GM12878 (cell line): ENCODE data around the gene ASTL. TPM values are rescaled to one million over a fixed set of nuclear protein-coding genes. Genes with fewer than 3 reads are reported as not detected.

Source experiments
- ATAC-seq: fragments of 200-7000 bp; cut with Tn5 transposase; 3 replicates; pipeline ENCODE4 v1.9.1; 2020; ENCODE audit warnings: mild to moderate bottlenecking, moderate library complexity
- BruUV-seq: library from RNA; stranded (reverse); fragments of 400-500 nt; replicated peaks from 2 replicates; lab custom pipeline; 2021; lab: Mats Ljungman, UMichigan
- CTCF ChIA-PET: fragments of 300-600 bp; sonication (Branson Sonifier 250); formaldehyde crosslinking; extraction: SDS; loops from one replicate; lab custom pipeline; 2021; ENCODE audit warnings: inconsistent platforms; lab: Yijun Ruan, JAX
- POLR2A ChIA-PET: fragments of 350-600 bp; formaldehyde crosslinking; extraction: SDS; loops from one replicate; lab custom pipeline; 2021; ENCODE audit warnings: inconsistent platforms; lab: Charles Lee
- RAD21 ChIA-PET: fragments of 300-600 bp; sonication (Branson Sonifier 250); formaldehyde crosslinking; loops from one replicate; lab custom pipeline; 2023; ENCODE audit warnings: antibody characterized with exemption; ENCODE audit not compliant: unreplicated experiment; lab: Charles Lee
- SMC1A ChIA-PET: fragments of 300-600 bp; sonication (Branson Sonifier 250); formaldehyde crosslinking; loops from one replicate; lab custom pipeline; 2023; ENCODE audit not compliant: unreplicated experiment, uncharacterized antibody; lab: Charles Lee
- DNase-seq: peaks from one replicate; pipeline ENCODE4 v3.0.0-alpha.2; 2011; ENCODE audit warnings: low read depth, low spot score
- FAIRE-seq: peaks from 3 replicates; lab custom pipeline; 2011; peaks lifted over from hg19 to GRCh38; lab: Jason Lieb, UNC
- H2AFZ ChIP-seq: 2 replicates; pipeline ENCODE4 v1.6.0; 2011; ENCODE audit warnings: low read depth, low read length, control low read depth; ENCODE audit not compliant: control insufficient read depth
- H3K27ac ChIP-seq: 2 replicates; pipeline ENCODE4 v1.5.1; 2011; ENCODE audit warnings: control low read depth; ENCODE audit not compliant: control insufficient read depth, insufficient read depth
- H3K27me3 ChIP-seq, 2 experiments: replicated peaks in 1 of 2; 2 replicates each; pipeline versions ENCODE4 v1.6.0 to v1.6.1; 2011; ENCODE audit warnings: low read length in 1 of 2; ENCODE audit not compliant: control insufficient read depth in 2 of 2, insufficient read depth in 2 of 2
- H3K36me3 ChIP-seq, 2 experiments: 2 replicates each; pipeline ENCODE4 v1.5.1; 2011; ENCODE audit warnings: low read length in 1 of 2; ENCODE audit not compliant: control insufficient read depth in 2 of 2, insufficient read depth in 2 of 2
- H3K4me1 ChIP-seq: 2 replicates; pipeline ENCODE4 v1.6.1; 2011; ENCODE audit warnings: mild to moderate bottlenecking, low read length, moderate library complexity, mixed read lengths; ENCODE audit not compliant: control insufficient read depth, insufficient read depth
- H3K4me2 ChIP-seq: 2 replicates; pipeline ENCODE4 v1.6.0; 2011; ENCODE audit warnings: control low read depth; ENCODE audit not compliant: control insufficient read depth, insufficient read depth
- H3K4me3 ChIP-seq: fragments of 200-600 bp; sonication (generic); 2 replicates; pipeline ENCODE4 v1.5.1; 2016
- H3K79me2 ChIP-seq: 2 replicates; pipeline ENCODE4 v1.6.0; 2011; ENCODE audit warnings: low read length; ENCODE audit not compliant: control insufficient read depth, insufficient read depth
- H3K9ac ChIP-seq: 2 replicates; pipeline ENCODE4 v1.8.0; 2011; ENCODE audit warnings: low read length, control low read depth, mixed read lengths; ENCODE audit not compliant: control insufficient read depth, insufficient read depth
- H3K9me3 ChIP-seq: replicated peaks from 3 replicates; pipeline ENCODE4 v1.5.1; 2011; ENCODE audit warnings: mild to moderate bottlenecking, low read length; ENCODE audit not compliant: control insufficient read depth, insufficient read depth
- H4K20me1 ChIP-seq: 2 replicates; pipeline ENCODE4 v1.6.0; 2011; ENCODE audit not compliant: control insufficient read depth, insufficient read depth
- ATF7 ChIP-seq: fragments of 450-650 bp; IDR thresholded peaks from 2 replicates; pipeline ENCODE4 v1.6.1; 2016; ENCODE audit warnings: low read depth, mild to moderate bottlenecking
- BHLHE40 ChIP-seq, 2 experiments: fragments of 450-650 bp in 1 of 2; IDR thresholded peaks; 2 replicates each; pipeline ENCODE4 v1.6.1; 2011 to 2017; ENCODE audit warnings: low read depth in 2 of 2, borderline replicate concordance in 1 of 2, improper control_type of control experiment in 1 of 2, low read length in 1 of 2, mild to moderate bottlenecking in 1 of 2
- HDGF ChIP-seq: fragments of 450-650 bp; IDR thresholded peaks from 2 replicates; pipeline ENCODE4 v1.6.1; 2016; ENCODE audit warnings: antibody characterized with exemption
- MEF2A ChIP-seq: IDR thresholded peaks from 2 replicates; pipeline ENCODE4 v1.6.1; 2011; ENCODE audit warnings: low read depth, mild to moderate bottlenecking, low read length, moderate library complexity; ENCODE audit not compliant: insufficient read depth
- POU2F2 ChIP-seq: IDR thresholded peaks from 3 replicates; pipeline ENCODE4 v1.6.1; 2011; ENCODE audit warnings: low read depth, mild to moderate bottlenecking, low read length, borderline replicate concordance
- SMARCA5 ChIP-seq: fragments of 450-650 bp; IDR thresholded peaks from 2 replicates; pipeline ENCODE4 v1.6.1; 2017; ENCODE audit warnings: mild to moderate bottlenecking
- STAT3 ChIP-seq: IDR thresholded peaks from 2 replicates; pipeline ENCODE4 v1.6.1; 2011; ENCODE audit warnings: low read depth, low read length, improper control_type of control experiment
- TCF3 ChIP-seq: IDR thresholded peaks from 2 replicates; pipeline ENCODE4 v1.6.1; 2012; ENCODE audit warnings: low read depth, mild to moderate bottlenecking, low read length, borderline replicate concordance; ENCODE audit not compliant: insufficient read depth
- USF1 ChIP-seq: IDR thresholded peaks from 2 replicates; pipeline ENCODE4 v1.6.1; 2011; ENCODE audit warnings: borderline replicate concordance, low read depth, mild to moderate bottlenecking, moderate library complexity, mixed read lengths, low read length; ENCODE audit not compliant: insufficient read depth; ENCODE audit errors: extremely low read length
- WGBS: methylation state at CpG from one replicate; pipeline ENCODE4 v1.1.6; 2016; ENCODE audit warnings: low lambda C conversion rate; ENCODE audit not compliant: insufficient replicate concordance, insufficient coverage; ENCODE audit errors: missing lambda C conversion rate; 5-methylcytosine and 5-hydroxymethylcytosine counted together
- in situ Hi-C: fragments of 300-500 bp; cut with MboI; formaldehyde crosslinking; loops from 9 replicates; pipeline ENCODE4 v1.14.3; 2018; ENCODE audit warnings: mixed read lengths
- intact Hi-C: fragments of 100-400 bp; cut with micrococcal nuclease; formaldehyde crosslinking; loops from one replicate; pipeline ENCODE4 v1.14.2; 2022; ENCODE audit not compliant: unreplicated experiment
- polyA plus RNA-seq, 11 experiments: library from polyadenylated mRNA; depleted of rRNA in 4 of 11; unstranded in 6 of 11; stranded (reverse) in 5 of 11; fragments of >200 nt; fragmentation: Nextera tagmentation in 4 of 11; fragmentation: Illumina TruSeq in 1 of 11; extraction: Ambion mirVana in 4 of 11; extraction: Trizol in 1 of 11; gene quantifications; 1 replicate in 1 of 11; 2 replicates in 10 of 11; pipeline versions ENCODE4 v1.2.1 to v1.2.3, GENCODE V29; 2011 to 2016; ENCODE audit warnings: inconsistent platforms in 2 of 11, missing spikeins in 2 of 11, low read depth in 1 of 11
- total RNA-seq, 4 experiments: library from RNA; depleted of rRNA in 3 of 4; stranded (reverse); fragments of >200 nt in 3 of 4; fragmentation: Illumina TruSeq in 1 of 4; extraction: Trizol in 1 of 4; gene quantifications; 2 replicates each; pipeline versions ENCODE4 v1.2.1 to v1.2.3, GENCODE V29; 2013 to 2021

The ASTL gene
- total and polyA plus RNA-seq, 10 of the 15 experiments (the other 5 are each of a cell fraction or from before 2014, with no cell fraction given) = 0.18 to 1.0 (median 0.38) TPM; not detected in 4

- CTCF ChIA-PET = no interaction called here
- Histone ChIP-seq H3K4me1 (no peaks in the 10 kb centered on the region), H3K27ac (no peak overlapping the region), H2AFZ (no peak overlapping the region), H3K9me3 (no peaks in the 10 kb centered on the region), H3K79me2 (no peaks in the 10 kb centered on the region), H3K4me2 (no peak overlapping the region), H3K27me3 (no peaks in the 10 kb centered on the region; a peak in 1 of 4 replicates), H3K9ac (no peak overlapping the region), H3K36me3 (no peaks in the 10 kb centered on the region), H3K4me3 (no peak overlapping the region), H4K20me1 (no peaks in the 10 kb centered on the region)
- no peak for TF ChIP-seq ATF7
- no peak for TF ChIP-seq HDGF
- no peak for TF ChIP-seq POU2F2
- no peak for TF ChIP-seq MEF2A
- TF ChIP-seq SMARCA5 = no peak
- no peak for TF ChIP-seq BHLHE40 (IDR thresholded peaks at IDR 0.05; ENCODE audit: borderline replicate concordance in 1 of 2, low read depth in 2 of 2, low read length in 1 of 2)
- TF ChIP-seq STAT3 = no peak
- TF ChIP-seq USF1 = no peak
- TF ChIP-seq TCF3 = no peak
- POLR2A ChIA-PET = no interaction called here
- ATAC-seq (no peak), DNase-seq (no peak), FAIRE-seq (no peak)
- in situ Hi-C loops (no loop called here), intact Hi-C loops (no loop called here)
- no TSS peak for BruUV-seq
- RAD21 ChIA-PET = no interaction called here
- 36% methylated on average over 22 of the region's 22 CpGs for WGBS
- SMC1A ChIA-PET = no interaction called here
Observed at GRCh38 chr2:96083989-96084857, 54.1 kb downstream of the ASTL start.
